ENCODE data around the gene TMEM107.

TMEM107 gene

DNA sequence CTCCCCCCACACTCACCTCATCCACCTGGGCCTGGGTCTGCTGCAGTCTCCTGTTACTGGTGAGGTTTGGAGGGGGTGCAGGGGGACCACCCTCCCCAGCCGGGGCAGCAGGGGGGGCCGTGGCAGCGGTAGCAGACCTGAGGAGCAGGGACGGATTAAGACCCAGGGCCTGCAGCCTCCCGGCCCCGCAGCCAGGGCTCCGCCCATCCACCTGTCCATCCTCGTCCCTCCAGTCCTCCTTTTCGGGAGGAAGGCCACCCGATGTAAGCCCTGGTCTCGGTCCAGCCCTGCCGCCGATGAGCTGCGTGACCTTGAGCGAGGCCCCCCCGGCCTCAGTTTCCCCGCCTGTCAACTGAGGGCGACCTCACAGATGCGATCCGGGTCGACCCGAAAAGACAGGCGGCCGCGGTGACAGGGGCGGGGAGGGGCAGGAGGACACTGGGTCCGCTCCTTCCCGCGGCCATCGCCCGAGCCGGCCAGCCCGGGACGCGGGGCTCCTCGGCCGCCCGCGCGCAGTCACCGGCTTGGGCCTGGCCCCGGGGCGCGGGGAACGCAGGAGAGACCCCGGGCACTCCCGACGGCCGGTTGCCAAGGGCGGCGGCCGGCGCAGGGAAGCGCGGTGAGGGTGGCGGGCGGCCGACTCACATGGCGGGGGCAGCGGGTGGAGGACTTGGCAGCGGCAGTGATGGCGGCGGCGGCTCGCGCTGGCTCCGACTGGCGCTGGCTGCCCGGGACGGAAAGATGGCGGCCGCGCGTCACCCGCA is 13.8 kb downstream of the TMEM107 start, which contains the start of gene VAMP2:
Gene VAMP2 (minus strand): TSS at position 716 of the 764 bp plus-strand sequence. CDS start 69 bp downstream, at position 647.
- DNase-seq (ENCODE audit: low spot score), result peak; percentile 58

DNA sequence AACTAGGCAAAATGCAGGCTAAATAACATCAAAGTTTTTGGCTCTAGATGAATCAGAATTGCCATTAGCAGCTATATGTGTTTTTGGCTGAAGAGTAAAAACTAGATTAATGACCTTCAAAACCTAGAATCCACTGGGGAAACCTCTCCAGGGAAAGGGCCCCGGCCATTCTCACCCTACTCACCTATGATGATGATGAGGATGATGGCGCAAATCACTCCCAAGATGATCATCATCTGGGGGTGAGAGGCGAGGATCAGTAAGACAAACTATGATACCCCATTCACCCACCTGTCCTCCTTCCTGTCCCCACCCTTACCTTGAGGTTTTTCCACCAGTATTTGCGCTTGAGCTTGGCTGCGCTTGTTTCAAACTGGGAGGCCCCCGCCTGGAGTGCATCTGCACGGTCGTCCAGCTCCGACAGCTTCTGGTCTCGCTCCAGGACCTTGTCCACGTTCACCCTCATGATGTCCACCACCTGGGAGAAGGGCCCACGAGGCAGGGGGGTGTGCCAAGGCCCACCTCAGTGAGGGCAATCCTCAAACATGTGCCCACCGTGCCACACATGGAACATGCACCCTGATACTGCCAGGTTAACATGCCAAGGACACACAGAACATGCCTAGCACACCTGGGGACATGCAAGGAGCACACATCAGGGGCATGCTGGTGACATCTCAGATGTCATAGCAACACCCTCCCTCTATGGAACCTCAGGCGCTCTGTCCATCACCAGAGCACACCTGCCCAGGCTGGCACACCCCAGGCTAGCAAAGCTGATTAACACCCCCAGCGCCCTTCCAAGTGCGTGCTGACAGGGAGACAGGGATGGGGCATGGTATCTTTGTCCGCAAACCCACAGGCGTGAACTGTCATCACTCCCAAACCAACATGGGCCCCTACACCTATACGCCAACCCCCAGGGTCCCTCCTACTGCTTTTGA is 14.6 kb downstream of the TMEM107 start:
- no peak for DNase-seq (ENCODE audit: low spot score)

DNA sequence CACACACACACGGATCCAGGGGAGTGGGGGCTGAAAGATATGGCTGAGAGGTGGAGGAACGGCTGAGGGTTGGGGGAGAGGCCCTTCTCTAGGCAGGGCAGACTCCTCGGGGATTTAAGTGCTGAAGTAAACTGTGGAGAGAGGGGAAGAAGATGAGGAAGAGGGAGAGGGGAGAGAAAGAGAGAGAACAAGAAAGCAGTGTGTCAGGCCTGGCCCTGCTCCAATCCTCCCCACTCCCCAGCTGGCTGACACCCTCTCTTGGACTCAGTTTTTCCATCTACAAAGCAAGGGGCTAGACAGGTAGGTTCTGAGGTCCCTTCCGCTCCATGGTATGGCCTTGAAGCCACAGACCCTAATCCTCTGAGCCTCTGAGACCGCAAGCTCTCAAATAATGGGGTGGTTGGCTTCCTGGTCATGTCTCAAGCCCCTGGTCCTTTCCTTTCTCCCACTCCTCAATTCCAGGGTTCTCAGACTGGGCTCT is 15.4 kb downstream of the TMEM107 start:
- no peak for DNase-seq (ENCODE audit: low spot score)

- DNase-seq (ENCODE audit: low spot score), result no peak
Observed at GRCh38 chr17:8160224-8160577, 16.0 kb downstream of the TMEM107 start.

DNA sequence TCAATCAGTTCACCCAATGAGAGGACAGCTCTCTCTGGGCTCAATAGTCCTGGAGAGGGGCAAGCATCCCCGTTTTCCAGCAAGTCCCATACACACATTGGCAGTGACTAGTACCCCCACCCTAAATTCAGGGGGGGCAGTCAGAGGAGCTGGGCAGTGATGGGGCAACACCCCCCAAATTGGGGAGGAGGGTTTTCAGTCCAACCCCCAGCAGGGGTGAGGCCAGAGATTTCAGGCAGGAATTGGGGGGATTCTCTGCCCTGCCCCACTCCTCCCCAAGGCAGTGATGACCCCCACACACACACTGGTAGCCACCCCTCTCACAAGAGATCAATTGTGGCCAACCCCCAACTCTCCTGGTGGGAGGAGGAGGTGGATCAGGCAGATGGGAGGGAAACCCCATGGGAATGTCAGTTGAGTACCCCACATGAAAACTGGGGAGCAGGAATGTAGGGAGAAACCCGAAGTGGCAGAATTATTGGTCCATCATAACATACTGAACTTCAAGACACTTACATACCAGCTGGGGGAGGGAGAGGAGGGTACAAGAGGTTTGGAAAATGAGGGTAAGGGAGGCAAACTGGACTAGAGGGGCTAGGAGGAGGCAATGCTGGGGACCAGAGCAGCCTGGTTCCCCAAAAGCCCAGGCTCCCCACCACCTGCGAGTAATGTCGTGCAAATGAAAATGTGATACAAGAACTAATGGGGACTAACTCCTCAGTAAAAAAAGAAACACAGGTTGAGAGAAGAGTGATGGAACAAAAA is 16.5 kb downstream of the TMEM107 start:
- DNase-seq (ENCODE audit: low spot score), result no peak

DNA sequence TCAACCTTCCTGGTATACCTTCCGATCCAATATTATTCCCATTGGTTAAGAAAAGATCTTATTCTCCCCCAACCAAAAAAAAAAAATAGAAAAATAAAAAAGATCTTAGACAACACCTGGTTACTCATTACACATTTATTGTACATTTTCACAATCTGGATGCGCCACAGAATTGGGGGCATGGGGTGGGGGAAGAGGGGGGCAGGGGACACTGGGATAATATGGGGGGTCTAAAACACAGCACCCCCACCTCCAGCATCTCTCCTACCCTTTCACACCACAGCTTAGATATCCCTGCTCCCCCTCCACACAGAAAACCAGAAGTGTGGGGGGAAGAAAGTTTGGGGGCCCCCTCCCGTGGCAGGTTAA is 17.2 kb downstream of the TMEM107 start:
- no peak for DNase-seq (ENCODE audit: low spot score)

DNA sequence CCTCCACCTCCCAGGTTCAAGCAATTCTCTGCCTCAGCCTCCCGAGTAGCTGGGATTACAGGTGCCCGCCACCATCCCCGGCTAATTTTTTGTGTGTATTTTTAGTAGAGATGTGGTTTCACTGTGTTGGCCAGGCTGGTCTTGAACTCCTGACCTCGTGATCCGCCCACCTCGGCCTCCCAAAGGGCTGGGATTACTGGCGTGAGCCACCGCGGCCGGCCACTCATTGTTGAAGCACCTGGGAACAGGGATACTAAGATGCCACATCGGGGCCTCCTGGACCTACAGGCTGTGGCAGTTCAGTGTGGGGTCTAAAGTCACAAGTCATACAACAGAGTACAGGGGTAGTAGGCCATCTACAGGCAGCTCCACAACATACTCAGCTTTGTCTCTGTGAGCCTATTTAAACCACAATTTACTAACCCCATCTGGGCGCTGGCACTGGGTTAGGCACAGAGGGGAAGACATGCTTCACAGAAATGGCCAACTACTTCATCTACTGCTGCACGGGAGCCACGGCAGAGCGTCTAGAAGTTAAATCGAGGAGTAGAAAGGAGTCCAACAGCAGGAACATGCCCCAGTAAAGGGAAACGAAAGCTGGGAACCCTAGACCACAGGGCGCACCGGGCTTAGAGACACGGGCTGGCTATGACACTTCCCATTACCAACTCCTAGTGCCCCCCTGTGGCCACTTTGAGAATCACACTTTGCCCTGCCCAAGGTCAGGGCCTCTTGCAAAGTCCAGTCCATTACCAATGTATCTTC is 17.7 kb downstream of the TMEM107 start:
- DNase-seq (ENCODE audit: low spot score), result peak; percentile 93

- peak; percentile 100 for DNase-seq (ENCODE audit: low spot score)
Observed at GRCh38 chr17:8156246-8156992, 19.8 kb downstream of the TMEM107 start.

GRCh38 chr17:8155996-8156245 is 20.3 kb downstream of the TMEM107 start:
- no peak for DNase-seq (ENCODE audit: low spot score)

DNA sequence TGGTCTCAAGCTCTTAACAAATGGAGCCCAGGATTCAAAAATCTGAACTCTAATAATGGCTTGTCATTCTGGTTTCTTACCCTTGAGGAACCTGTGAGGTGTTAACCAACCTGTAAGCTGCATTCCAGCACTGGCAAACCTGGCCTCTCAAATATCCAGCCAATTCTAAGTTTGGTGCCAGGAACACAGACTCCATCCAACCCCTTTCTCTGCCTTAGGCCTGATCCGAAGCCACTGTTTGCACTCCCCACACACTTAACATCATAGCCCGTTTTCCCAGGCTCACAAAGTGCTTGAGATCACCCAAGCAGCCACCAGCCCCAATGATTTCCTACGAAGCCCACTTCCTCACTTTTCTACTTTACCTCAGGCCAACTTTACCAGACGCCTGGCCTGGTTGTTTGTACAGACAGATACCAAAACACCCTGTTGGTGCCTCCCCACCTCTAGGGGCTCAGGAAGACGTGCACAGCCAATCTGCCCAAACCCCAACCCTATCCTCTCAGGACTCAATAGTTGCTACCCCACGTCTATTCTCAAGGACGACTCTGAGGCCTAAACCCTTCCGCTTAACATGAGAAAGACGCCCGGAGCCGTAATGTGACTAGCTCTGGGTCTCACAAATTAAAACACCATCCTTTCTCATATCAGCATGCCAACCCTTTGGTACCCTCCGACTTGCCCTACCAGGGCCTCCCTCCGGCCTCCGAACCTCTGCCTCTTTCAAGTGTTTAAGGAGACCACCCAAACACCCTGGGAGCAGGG is 20.8 kb downstream of the TMEM107 start:
- no peak for DNase-seq (ENCODE audit: low spot score)

DNA sequence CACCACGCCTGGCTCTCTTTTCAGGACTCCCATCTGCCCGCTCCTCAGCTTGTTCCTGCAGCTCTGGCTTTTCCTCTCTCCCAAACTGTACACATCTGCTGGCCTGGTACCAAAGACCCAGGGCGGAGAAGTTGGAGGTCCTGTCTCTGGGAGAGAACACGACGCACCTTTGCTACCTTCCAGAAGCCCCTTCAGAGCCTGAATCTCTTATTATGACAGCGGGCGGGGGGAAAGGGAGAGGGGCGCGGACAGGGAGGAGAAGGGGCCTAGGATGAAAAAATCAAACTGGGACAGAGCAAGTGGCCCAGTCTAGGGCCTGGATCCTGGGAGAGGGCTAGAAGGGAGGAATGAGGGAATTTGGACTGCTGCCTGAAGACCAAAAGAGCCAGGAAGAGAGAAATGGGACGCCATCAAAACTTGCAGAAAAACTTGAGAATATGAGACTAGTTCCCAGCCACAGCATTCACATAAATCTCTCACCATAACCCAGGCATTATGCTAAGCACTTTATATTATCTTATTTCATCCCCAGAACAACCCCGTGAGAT is 21.5 kb downstream of the TMEM107 start:
- no peak for DNase-seq (ENCODE audit: low spot score)

GRCh38 chr17:8153957-8154607 is 22.1 kb downstream of the TMEM107 start:
- peak; percentile 89 for DNase-seq (ENCODE audit: low spot score)

GRCh38 chr17:8153525-8153956 is 22.6 kb downstream of the TMEM107 start:
- DNase-seq (ENCODE audit: low spot score), result peak; percentile 66

- no peak for DNase-seq (ENCODE audit: low spot score)
Observed at GRCh38 chr17:8153031-8153451, 23.1 kb downstream of the TMEM107 start.

DNA sequence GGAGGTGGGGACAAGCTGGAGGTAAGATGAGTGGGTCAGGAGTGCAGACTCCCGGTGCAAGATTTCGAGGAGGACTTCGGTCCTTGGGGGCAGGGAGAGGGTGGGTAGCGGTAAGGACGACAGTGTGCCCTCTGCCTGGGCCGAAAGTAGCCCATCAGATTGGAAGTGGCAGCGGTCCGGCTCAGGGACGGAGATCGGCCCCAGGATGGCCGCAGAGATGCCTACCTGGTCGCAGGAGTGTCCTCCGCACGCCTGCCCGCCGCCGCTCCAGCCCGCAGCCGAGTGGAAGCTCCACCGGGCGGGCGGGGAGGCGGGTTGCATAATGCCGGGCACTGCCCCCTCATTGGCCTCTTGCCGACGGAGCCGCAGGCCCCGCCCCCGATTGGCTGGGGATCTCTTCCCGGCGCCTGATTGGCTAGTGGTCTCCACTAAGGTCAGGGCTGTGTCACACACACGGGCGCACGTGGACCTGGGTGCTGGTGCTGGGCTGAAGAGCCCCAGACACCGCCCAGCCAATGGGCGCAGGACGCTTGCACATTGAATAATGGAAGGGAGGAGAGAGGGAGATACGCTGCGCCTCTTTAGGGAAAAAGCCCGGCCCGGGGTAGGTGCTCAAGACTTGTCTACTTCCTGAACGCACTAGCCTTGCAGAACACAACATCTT is 23.9 kb downstream of the TMEM107 start, which contains the start of gene PER1:
Gene PER1 (minus strand): TSS at position 293 of the 664 bp plus-strand sequence. CDS start 1,698 bp downstream, outside the sequence.
- peak; percentile 99 for DNase-seq (ENCODE audit: low spot score)

- DNase-seq (ENCODE audit: low spot score), result peak; percentile 68
Observed at GRCh38 chr17:8151641-8152111, 24.5 kb downstream of the TMEM107 start.

GRCh38 chr17:8151120-8151640 is 25.0 kb downstream of the TMEM107 start:
- peak; percentile 88 for DNase-seq (ENCODE audit: low spot score)

Data from cerebellar cortex (tissue), 1 donor.